GM21528 (cell line): Measurements from ENCODE around the gene SSRP1.
"Not testable (repeated sequence)": the region's sequence is repeated elsewhere in the genome, so short reads cannot be mapped to it uniquely, and the experiment has no call there.

Source experiments
- ATAC-seq: cut with Tn5 transposase; IDR thresholded peaks from one replicate; pipeline ENCODE4 v1.9.1; 2021; ENCODE audit warnings: mild to moderate bottlenecking, moderate library complexity; ENCODE audit not compliant: unreplicated experiment, low FRiP score

SSRP1 gene

GRCh38 chr11:57340039-57340615 is 4.4 kb upstream of the SSRP1 start:
- ATAC-seq, result no peak

GRCh38 chr11:57339328-57339727 is 3.6 kb upstream of the SSRP1 start:
- no peak for ATAC-seq

GRCh38 chr11:57338142-57338541 is 2.5 kb upstream of the SSRP1 start, which contains the start of gene P2RX3:
TSS of gene P2RX3 (plus strand) at chr11:57338352. CDS start at chr11:57338551, 199 bp downstream.
- no peak for ATAC-seq

- ATAC-seq, result not testable (repeated sequence)
These were observed 1.2 kb upstream of the SSRP1 start for GRCh38 chr11:57336856-57337255.

GRCh38 chr11:57336111-57336666 is 497 bp upstream of the SSRP1 start:
- peak; percentile 11 for ATAC-seq

GRCh38 chr11:57335023-57335342 is 709 bp downstream of the SSRP1 start:
- ATAC-seq, result peak; percentile 14

- no peak for ATAC-seq
These were observed 2.8 kb downstream of the SSRP1 start for GRCh38 chr11:57332694-57333440.

GRCh38 chr11:57331720-57332119 is 4.0 kb downstream of the SSRP1 start:
- ATAC-seq, result no peak

GRCh38 chr11:57330029-57330428 is 5.7 kb downstream of the SSRP1 start:
- ATAC-seq, result no peak

GRCh38 chr11:57327721-57328120 is 8.0 kb downstream of the SSRP1 start:
- no peak for ATAC-seq

GRCh38 chr11:57325735-57326048 is 10.0 kb downstream of the SSRP1 start:
- ATAC-seq, result no peak

GRCh38 chr11:57324886-57325734 is 10.6 kb downstream of the SSRP1 start, which contains the start of gene TNKS1BP1:
TSS of gene TNKS1BP1 (minus strand) at chr11:57324952. CDS start at chr11:57321885, 3,067 bp downstream.
- ATAC-seq, result peak; percentile 92

- ATAC-seq, result peak; percentile 38
These were observed 11.4 kb downstream of the SSRP1 start for GRCh38 chr11:57324154-57324885.

- no peak for ATAC-seq
These were observed 11.9 kb downstream of the SSRP1 start for GRCh38 chr11:57323855-57324153.

GRCh38 chr11:57323167-57323854 is 12.4 kb downstream of the SSRP1 start:
- ATAC-seq, result no peak

- ATAC-seq, result no peak
These were observed 13.2 kb downstream of the SSRP1 start for GRCh38 chr11:57322256-57323166.

- ATAC-seq, result no peak
These were observed 14.1 kb downstream of the SSRP1 start for GRCh38 chr11:57321388-57322255.

GRCh38 chr11:57320719-57321387 is 14.8 kb downstream of the SSRP1 start:
- ATAC-seq, result no peak
